ENCODE measurements around the gene MYO7B. TPM values are rescaled to one million over a fixed set of nuclear protein-coding genes. Genes with fewer than 3 reads are reported as not detected.
A peak's percentile ranks its signal among the peaks of the same experiment; 100 is the strongest.

MYO7B gene
- polyA plus RNA-seq, 1 of the 3 experiments (the other 2 are of a cell fraction): 0.08 TPM

DNA sequence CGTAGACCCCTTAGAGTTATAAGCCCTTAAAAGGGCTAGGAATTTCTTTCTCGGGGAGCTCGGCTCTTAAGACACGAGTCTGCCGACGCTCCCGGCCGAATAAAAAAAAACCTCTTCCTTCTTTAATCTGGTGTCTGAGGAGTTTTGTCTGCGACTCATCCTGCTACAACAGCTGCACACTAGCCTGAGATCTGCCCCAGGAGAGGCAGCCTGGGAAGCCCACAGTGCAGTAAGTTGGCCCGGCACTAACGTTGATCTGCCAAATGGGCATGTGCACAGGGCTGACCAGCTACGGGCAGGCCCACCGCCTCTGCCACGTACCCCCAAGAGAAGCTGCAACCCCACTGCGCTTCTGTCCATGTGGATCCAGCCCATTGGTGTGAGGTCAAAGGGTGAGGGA lies 148.3 kb downstream of the MYO7B start:
- Histone ChIP-seq H3K27ac (ENCODE audit: low read depth in 2 of 2, low read length in 1 of 2) (no peak overlapping the region), H3K9me3 (0 out of 2 replicates have a peak, but pooled peaks cover 8% of the 10 kb centered on the region), H3F3A (replicated peaks; ENCODE audit: insufficient read depth) (no peaks in the 10 kb centered on the region), H3K4me2 (no peak overlapping the region), H3K27me3 (ENCODE audit: insufficient read depth) (no peaks in the 10 kb centered on the region), H4K20me1 (ENCODE audit: insufficient read depth) (no peaks in the 10 kb centered on the region), H3K9ac (no peak overlapping the region), H3K9me2 (no peaks in the 10 kb centered on the region), H3K4me3 (ENCODE audit: low read depth in 2 of 2, low read length in 1 of 2) (no peak overlapping the region), H3K4me1 (ENCODE audit: control insufficient read depth in 1 of 2, insufficient read depth in 2 of 2, low read depth in 1 of 2, low read length in 1 of 2) (peaks cover 0 to 4% of the 10 kb centered on the region in 2 experiments; a peak in 1 of 4 replicates), H2AFZ (ENCODE audit: low read depth) (no peak overlapping the region), H3K36me3 (replicated peaks in 1 of 2; ENCODE audit: control insufficient read depth in 1 of 2, insufficient read depth in 2 of 2, low read length in 1 of 2) (no peaks in the 10 kb centered on the region), H3K79me2 (ENCODE audit: insufficient read depth) (no peaks in the 10 kb centered on the region)
- ChIA-PET CTCF (interaction anchor here (1.2 to 5.2 kb wide), 4 partner anchors 13 to 93 kb away, joined by 3 to 19 read pairs (median 7); no protein-coding TSS in a partner anchor), POLR2A (no interaction called here)
- DNase-seq: peak; percentile 3
- TF ChIP-seq EP300 (IDR thresholded peaks at IDR 0.05; ENCODE audit: borderline replicate concordance in 1 of 2, low read depth in 1 of 2, low read length in 1 of 2): no peak
- no peak for TF ChIP-seq MXI1 (IDR thresholded peaks at IDR 0.05; ENCODE audit: low read depth, low read length)
- TF ChIP-seq GATA2 (CRISPR knock-in tag; IDR thresholded peaks at IDR 0.05): no peak
- TF ChIP-seq USF2 (IDR thresholded peaks at IDR 0.05; ENCODE audit: borderline replicate concordance, low read depth, low read length): no peak
- no peak for TF ChIP-seq JUND (IDR thresholded peaks at IDR 0.05)
- no peak for TF ChIP-seq TCF12 (IDR thresholded peaks at IDR 0.05)
- TF ChIP-seq, protein P1, sequence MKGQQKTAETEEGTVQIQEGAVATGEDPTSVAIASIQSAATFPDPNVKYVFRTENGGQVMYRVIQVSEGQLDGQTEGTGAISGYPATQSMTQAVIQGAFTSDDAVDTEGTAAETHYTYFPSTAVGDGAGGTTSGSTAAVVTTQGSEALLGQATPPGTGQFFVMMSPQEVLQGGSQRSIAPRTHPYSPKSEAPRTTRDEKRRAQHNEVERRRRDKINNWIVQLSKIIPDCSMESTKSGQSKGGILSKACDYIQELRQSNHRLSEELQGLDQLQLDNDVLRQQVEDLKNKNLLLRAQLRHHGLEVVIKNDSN (IDR thresholded peaks at IDR 0.05; ENCODE audit: borderline replicate concordance, low read depth): no peak
- TF ChIP-seq FOXJ3 (CRISPR knock-in tag; IDR thresholded peaks at IDR 0.05): no peak
- TF ChIP-seq, protein P2, sequence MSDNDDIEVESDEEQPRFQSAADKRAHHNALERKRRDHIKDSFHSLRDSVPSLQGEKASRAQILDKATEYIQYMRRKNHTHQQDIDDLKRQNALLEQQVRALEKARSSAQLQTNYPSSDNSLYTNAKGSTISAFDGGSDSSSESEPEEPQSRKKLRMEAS (IDR thresholded peaks at IDR 0.05; ENCODE audit: low read depth): no peak
- TF ChIP-seq, protein P3, sequence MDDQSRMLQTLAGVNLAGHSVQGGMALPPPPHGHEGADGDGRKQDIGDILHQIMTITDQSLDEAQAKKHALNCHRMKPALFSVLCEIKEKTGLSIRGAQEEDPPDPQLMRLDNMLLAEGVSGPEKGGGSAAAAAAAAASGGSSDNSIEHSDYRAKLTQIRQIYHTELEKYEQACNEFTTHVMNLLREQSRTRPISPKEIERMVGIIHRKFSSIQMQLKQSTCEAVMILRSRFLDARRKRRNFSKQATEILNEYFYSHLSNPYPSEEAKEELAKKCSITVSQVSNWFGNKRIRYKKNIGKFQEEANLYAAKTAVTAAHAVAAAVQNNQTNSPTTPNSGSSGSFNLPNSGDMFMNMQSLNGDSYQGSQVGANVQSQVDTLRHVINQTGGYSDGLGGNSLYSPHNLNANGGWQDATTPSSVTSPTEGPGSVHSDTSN (IDR thresholded peaks at IDR 0.05): no peak
- no peak for TF ChIP-seq RXRA (IDR thresholded peaks at IDR 0.05; ENCODE audit: borderline replicate concordance, low read depth)
- TF ChIP-seq EZH2phosphoT487 (IDR thresholded peaks at IDR 0.05; ENCODE audit: borderline replicate concordance, low read depth): no peak
- TF ChIP-seq RCOR1 (IDR thresholded peaks at IDR 0.05; ENCODE audit: low read length): no peak
- no peak for TF ChIP-seq ELF1 (IDR thresholded peaks at IDR 0.05)
- no peak for TF ChIP-seq RFX5 (IDR thresholded peaks at IDR 0.05; ENCODE audit: low read length)
- TF ChIP-seq NFIC (IDR thresholded peaks at IDR 0.05; ENCODE audit: borderline replicate concordance): no peak
- TF ChIP-seq, protein P4, sequence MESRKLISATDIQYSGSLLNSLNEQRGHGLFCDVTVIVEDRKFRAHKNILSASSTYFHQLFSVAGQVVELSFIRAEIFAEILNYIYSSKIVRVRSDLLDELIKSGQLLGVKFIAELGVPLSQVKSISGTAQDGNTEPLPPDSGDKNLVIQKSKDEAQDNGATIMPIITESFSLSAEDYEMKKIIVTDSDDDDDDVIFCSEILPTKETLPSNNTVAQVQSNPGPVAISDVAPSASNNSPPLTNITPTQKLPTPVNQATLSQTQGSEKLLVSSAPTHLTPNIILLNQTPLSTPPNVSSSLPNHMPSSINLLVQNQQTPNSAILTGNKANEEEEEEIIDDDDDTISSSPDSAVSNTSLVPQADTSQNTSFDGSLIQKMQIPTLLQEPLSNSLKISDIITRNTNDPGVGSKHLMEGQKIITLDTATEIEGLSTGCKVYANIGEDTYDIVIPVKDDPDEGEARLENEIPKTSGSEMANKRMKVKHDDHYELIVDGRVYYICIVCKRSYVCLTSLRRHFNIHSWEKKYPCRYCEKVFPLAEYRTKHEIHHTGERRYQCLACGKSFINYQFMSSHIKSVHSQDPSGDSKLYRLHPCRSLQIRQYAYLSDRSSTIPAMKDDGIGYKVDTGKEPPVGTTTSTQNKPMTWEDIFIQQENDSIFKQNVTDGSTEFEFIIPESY (IDR thresholded peaks at IDR 0.05; ENCODE audit: borderline replicate concordance, low read depth): no peak
- TF ChIP-seq SMC3 (IDR thresholded peaks at IDR 0.05; ENCODE audit: low read depth, low read length): no peak
- TF ChIP-seq TEAD4 (IDR thresholded peaks at IDR 0.05; ENCODE audit: borderline replicate concordance, insufficient read depth): no peak
- no peak for TF ChIP-seq GABPA (IDR thresholded peaks at IDR 0.05; ENCODE audit: low read depth)
- 75% methylated on average over 13 of the region's 15 CpGs for WGBS (ENCODE audit: low lambda C conversion rate)
